HepG2 (cell line): ENCODE results near the gene EMILIN1. TPM values are rescaled to one million over a fixed set of nuclear protein-coding genes. Genes with fewer than 3 reads are reported as not detected.

Source experiments
- ARHGAP35 ChIP-seq: sonication (generic); formaldehyde crosslinking; IDR thresholded peaks from 2 replicates; pipeline ENCODE4 v1.9.0; 2022; ENCODE audit warnings: mild to moderate bottlenecking, inconsistent platforms, moderate library complexity, missing genetic modification reagents, borderline replicate concordance
- ATM ChIP-seq: fragments of 450-650 bp; IDR thresholded peaks from 2 replicates; pipeline ENCODE4 v1.7.1; 2017; ENCODE audit warnings: mild to moderate bottlenecking, borderline replicate concordance
- BCL6 ChIP-seq: IDR thresholded peaks from 2 replicates; pipeline ENCODE4 v1.6.1; 2016; ENCODE audit warnings: missing genetic modification reagents, missing compliant biosample characterization
- CENPT ChIP-seq: sonication (generic); formaldehyde crosslinking; IDR thresholded peaks from 2 replicates; pipeline ENCODE4 v1.8.0; 2022; ENCODE audit warnings: low read depth, mild to moderate bottlenecking, moderate library complexity, missing genetic modification reagents
- GATAD1 ChIP-seq: IDR thresholded peaks from 2 replicates; pipeline ENCODE4 v1.6.1; 2016; ENCODE audit warnings: missing genetic modification reagents, missing compliant biosample characterization
- MYPOP ChIP-seq: sonication (generic); formaldehyde crosslinking; IDR thresholded peaks from 2 replicates; pipeline ENCODE4 v1.8.1; 2023; ENCODE audit warnings: mild to moderate bottlenecking, moderate library complexity, missing genetic modification reagents
- NONO ChIP-seq, 2 experiments: fragments of 450-650 bp in 1 of 2; sonication (generic) in 1 of 2; formaldehyde crosslinking in 1 of 2; IDR thresholded peaks in 1 of 2; conservative IDR thresholded peaks in 1 of 2; 2 replicates each; pipeline versions ENCODE4 v1.6.1 to v1.8.0; 2017 to 2022; ENCODE audit warnings: mild to moderate bottlenecking in 1 of 2, missing genetic modification reagents in 1 of 2, moderate library complexity in 1 of 2
- PAWR ChIP-seq: sonication (generic); formaldehyde crosslinking; IDR thresholded peaks from 2 replicates; pipeline ENCODE4 v1.4.0; 2020; ENCODE audit warnings: missing genetic modification reagents, mild to moderate bottlenecking, borderline replicate concordance
- REL ChIP-seq: sonication (generic); formaldehyde crosslinking; conservative IDR thresholded peaks from 2 replicates; pipeline ENCODE4 v1.8.0; 2022; ENCODE audit warnings: mild to moderate bottlenecking, missing genetic modification reagents, moderate library complexity
- RXRB ChIP-seq: IDR thresholded peaks from 2 replicates; pipeline ENCODE4 v1.6.1; 2016; ENCODE audit warnings: borderline replicate concordance, missing genetic modification reagents, missing compliant biosample characterization
- SOX13 ChIP-seq, 3 experiments: fragments of 450-650 bp in 1 of 3; sonication (generic) in 1 of 3; formaldehyde crosslinking in 1 of 3; IDR thresholded peaks in 2 of 3; conservative IDR thresholded peaks in 1 of 3; 2 replicates each; pipeline versions ENCODE4 v1.5.0 to v1.6.1; 2016 to 2020; ENCODE audit warnings: antibody characterized with exemption in 1 of 3, mild to moderate bottlenecking in 1 of 3, missing compliant biosample characterization in 1 of 3, missing genetic modification reagents in 1 of 3, moderate library complexity in 1 of 3
- SP1 ChIP-seq, 2 experiments: fragments of 450-650 bp in 1 of 2; sonication (generic) in 1 of 2; formaldehyde crosslinking in 1 of 2; IDR thresholded peaks; 2 replicates each; pipeline versions ENCODE4 v1.4.0 to v1.6.1; 2016 to 2020; ENCODE audit warnings: missing genetic modification reagents in 1 of 2
- SP140L ChIP-seq: sonication (generic); formaldehyde crosslinking; IDR thresholded peaks from 2 replicates; pipeline ENCODE4 v1.4.0; 2020; ENCODE audit warnings: missing genetic modification reagents, borderline replicate concordance
- ZNF614 ChIP-seq: IDR thresholded peaks from 2 replicates; pipeline ENCODE4 v1.6.1; 2018; ENCODE audit warnings: missing biosample characterization, missing genetic modification reagents, inconsistent platforms, borderline replicate concordance
- ZNF839 ChIP-seq: sonication (generic); formaldehyde crosslinking; IDR thresholded peaks from 2 replicates; pipeline ENCODE4 v1.4.0; 2020; ENCODE audit warnings: missing genetic modification reagents, mild to moderate bottlenecking, borderline replicate concordance
- polyA plus RNA-seq, 8 experiments: library from polyadenylated mRNA; depleted of rRNA in 3 of 8; stranded (reverse) in 7 of 8; unstranded in 1 of 8; fragments of >200 nt; fragmentation: Illumina TruSeq in 4 of 8; extraction: Trizol in 4 of 8; gene quantifications; 2 replicates each; pipeline versions ENCODE4 v1.2.1 to v1.2.3, GENCODE V29; 2011 to 2016; ENCODE audit warnings: low read depth in 4 of 8, missing spikeins in 1 of 8, mixed read lengths in 1 of 8; ENCODE audit not compliant: insufficient read depth in 1 of 8
- total RNA-seq, 5 experiments: library from RNA; depleted of rRNA; stranded (reverse); fragments of >200 nt; fragmentation: Illumina TruSeq; extraction: Trizol; gene quantifications; 2 replicates each; pipeline ENCODE4 v1.2.3, GENCODE V29; 2016; ENCODE audit warnings: low read depth in 1 of 5
- TF ChIP-seq, protein P1 (sequence below): sonication (generic); formaldehyde crosslinking; conservative IDR thresholded peaks from 2 replicates; pipeline ENCODE4 v1.4.0; 2020; ENCODE audit warnings: mild to moderate bottlenecking, missing genetic modification reagents, moderate library complexity
- TF ChIP-seq, protein P2 (sequence below): sonication (generic); formaldehyde crosslinking; IDR thresholded peaks from 2 replicates; pipeline ENCODE4 v1.8.0; 2022; ENCODE audit warnings: mild to moderate bottlenecking, missing genetic modification reagents, moderate library complexity
- TF ChIP-seq, protein P3 (sequence below): sonication (generic); formaldehyde crosslinking; IDR thresholded peaks from 2 replicates; pipeline ENCODE4 v1.5.1; 2020; ENCODE audit warnings: missing genetic modification reagents, mild to moderate bottlenecking, borderline replicate concordance

EMILIN1 gene
- total and polyA plus RNA-seq, 2 of the 13 experiments (the other 11 are each of a cell fraction or from before 2014, with no cell fraction given) = 8.1 to 9.7 TPM

DNA sequence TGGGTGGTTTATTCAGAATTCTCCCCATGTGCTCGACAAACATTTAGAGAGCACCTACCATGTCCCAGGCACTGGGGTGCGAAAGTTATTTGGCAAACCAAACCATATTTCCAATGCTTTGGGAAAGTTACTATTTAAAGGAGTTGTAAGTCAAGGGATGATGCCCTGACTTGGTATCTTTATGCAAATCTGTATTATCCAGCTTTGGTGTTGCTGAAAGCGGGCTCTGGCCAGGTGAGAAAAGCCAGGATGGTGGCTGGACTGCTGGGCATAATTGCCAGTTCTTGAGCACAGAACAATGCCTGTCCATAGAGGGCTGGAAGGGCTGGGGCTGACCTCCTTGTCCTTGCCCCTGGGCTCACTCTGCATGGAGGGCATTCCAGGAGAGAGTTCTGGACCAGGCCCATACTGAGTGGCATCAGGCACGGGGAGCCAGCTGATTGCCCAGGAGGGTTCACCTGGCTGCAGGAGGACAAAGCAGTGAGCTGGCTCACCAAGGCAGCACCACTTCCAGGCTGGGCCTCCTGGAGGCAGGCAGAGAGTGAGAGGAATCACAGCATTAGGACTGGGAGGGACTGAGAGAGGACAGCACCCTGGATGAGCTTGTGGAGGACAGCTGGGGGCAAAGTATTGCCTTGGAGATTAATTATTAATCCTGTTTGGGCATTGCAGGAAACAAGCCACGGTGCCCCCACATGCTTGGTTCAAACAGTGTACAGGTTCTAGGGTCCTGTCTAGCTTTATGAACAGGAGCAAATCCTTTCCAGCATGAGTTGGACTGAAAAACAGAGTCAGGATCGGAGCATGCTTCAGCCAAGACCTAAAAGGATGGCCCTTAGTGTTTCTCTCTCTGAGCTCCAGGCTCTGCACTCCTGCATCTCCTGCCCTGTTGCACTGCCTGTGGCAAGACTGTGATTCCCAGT is 15.3 kb downstream of the EMILIN1 start (continued):
- TF ChIP-seq, protein P1, sequence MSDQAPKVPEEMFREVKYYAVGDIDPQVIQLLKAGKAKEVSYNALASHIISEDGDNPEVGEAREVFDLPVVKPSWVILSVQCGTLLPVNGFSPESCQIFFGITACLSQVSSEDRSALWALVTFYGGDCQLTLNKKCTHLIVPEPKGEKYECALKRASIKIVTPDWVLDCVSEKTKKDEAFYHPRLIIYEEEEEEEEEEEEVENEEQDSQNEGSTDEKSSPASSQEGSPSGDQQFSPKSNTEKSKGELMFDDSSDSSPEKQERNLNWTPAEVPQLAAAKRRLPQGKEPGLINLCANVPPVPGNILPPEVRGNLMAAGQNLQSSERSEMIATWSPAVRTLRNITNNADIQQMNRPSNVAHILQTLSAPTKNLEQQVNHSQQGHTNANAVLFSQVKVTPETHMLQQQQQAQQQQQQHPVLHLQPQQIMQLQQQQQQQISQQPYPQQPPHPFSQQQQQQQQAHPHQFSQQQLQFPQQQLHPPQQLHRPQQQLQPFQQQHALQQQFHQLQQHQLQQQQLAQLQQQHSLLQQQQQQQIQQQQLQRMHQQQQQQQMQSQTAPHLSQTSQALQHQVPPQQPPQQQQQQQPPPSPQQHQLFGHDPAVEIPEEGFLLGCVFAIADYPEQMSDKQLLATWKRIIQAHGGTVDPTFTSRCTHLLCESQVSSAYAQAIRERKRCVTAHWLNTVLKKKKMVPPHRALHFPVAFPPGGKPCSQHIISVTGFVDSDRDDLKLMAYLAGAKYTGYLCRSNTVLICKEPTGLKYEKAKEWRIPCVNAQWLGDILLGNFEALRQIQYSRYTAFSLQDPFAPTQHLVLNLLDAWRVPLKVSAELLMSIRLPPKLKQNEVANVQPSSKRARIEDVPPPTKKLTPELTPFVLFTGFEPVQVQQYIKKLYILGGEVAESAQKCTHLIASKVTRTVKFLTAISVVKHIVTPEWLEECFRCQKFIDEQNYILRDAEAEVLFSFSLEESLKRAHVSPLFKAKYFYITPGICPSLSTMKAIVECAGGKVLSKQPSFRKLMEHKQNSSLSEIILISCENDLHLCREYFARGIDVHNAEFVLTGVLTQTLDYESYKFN (CRISPR knock-in tag) = peak; percentile 98
- TF ChIP-seq ZNF614 (peak; percentile 77; the same call in 1 of the 2 replicates), MYPOP (CRISPR knock-in tag) (0 out of 2 replicates have a peak, but pooled peaks have one; percentile 57), NONO (IDR thresholded peaks at IDR 0.05) (no peak), NONO (CRISPR knock-in tag; conservative IDR thresholded peaks at IDR 0.05) (peak; percentile 98), ARHGAP35 (CRISPR knock-in tag) (no peak), ZNF839 (no peak), SP140L (CRISPR knock-in tag) (0 out of 2 replicates have a peak, but pooled peaks have one; percentile 71), ATM (no peak), SP1 (IDR thresholded peaks at IDR 0.05) (no peak), SP1 (CRISPR knock-in tag; IDR thresholded peaks at IDR 0.05) (peak; percentile 60; the same call in 1 of the 2 replicates), PAWR (0 out of 2 replicates have a peak, but pooled peaks have one; percentile 88), SOX13 (IDR thresholded peaks at IDR 0.05) (0 out of 2 replicates have a peak, but pooled peaks have one; percentile 20), SOX13 (CRISPR knock-in tag; conservative IDR thresholded peaks at IDR 0.05 in 1 of 2, IDR thresholded peaks at IDR 0.05 in 1 of 2) (peak in 1 of 2 experiments; percentile 53; a peak in 2 of 4 replicates), RXRB (CRISPR knock-in tag) (peak; percentile 85), REL (CRISPR knock-in tag) (no peak), CENPT (CRISPR knock-in tag) (0 out of 2 replicates have a peak, but pooled peaks have one; percentile 5), BCL6 (CRISPR knock-in tag) (peak; percentile 48), GATAD1 (CRISPR knock-in tag) (peak; percentile 57)
- TF ChIP-seq, protein P2, sequence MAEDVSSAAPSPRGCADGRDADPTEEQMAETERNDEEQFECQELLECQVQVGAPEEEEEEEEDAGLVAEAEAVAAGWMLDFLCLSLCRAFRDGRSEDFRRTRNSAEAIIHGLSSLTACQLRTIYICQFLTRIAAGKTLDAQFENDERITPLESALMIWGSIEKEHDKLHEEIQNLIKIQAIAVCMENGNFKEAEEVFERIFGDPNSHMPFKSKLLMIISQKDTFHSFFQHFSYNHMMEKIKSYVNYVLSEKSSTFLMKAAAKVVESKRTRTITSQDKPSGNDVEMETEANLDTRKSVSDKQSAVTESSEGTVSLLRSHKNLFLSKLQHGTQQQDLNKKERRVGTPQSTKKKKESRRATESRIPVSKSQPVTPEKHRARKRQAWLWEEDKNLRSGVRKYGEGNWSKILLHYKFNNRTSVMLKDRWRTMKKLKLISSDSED = no peak
- TF ChIP-seq, protein P3, sequence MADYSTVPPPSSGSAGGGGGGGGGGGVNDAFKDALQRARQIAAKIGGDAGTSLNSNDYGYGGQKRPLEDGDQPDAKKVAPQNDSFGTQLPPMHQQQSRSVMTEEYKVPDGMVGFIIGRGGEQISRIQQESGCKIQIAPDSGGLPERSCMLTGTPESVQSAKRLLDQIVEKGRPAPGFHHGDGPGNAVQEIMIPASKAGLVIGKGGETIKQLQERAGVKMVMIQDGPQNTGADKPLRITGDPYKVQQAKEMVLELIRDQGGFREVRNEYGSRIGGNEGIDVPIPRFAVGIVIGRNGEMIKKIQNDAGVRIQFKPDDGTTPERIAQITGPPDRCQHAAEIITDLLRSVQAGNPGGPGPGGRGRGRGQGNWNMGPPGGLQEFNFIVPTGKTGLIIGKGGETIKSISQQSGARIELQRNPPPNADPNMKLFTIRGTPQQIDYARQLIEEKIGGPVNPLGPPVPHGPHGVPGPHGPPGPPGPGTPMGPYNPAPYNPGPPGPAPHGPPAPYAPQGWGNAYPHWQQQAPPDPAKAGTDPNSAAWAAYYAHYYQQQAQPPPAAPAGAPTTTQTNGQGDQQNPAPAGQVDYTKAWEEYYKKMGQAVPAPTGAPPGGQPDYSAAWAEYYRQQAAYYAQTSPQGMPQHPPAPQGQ = peak; percentile 49; the same call in 1 of the 2 replicates
